ENCODE results near the gene ZBTB38. TPM values are rescaled to one million over a fixed set of nuclear protein-coding genes. Genes with fewer than 3 reads are reported as not detected.

Gene ZBTB38
- total RNA-seq, 4 donors from 2014 or later = 70.1 to 133 (median 108) TPM

- DNase-seq (ENCODE audit: low spot score) (no peak), ATAC-seq (ENCODE audit: low FRiP score) (no peak)
These were observed 21.4 kb downstream of the ZBTB38 start for GRCh38 chr3:141389703-141390102.

GRCh38 chr3:141390747-141391146 lies 22.4 kb downstream of the ZBTB38 start:
- ATAC-seq (ENCODE audit: low FRiP score) (no peak), DNase-seq (ENCODE audit: low spot score) (no peak)
- TF ChIP-seq CTCF (IDR thresholded peaks at IDR 0.05) = no peak

More at GRCh38 chr3:141389703-141390102, 21.4 kb downstream of the ZBTB38 start:
- no peak for TF ChIP-seq CTCF (IDR thresholded peaks at IDR 0.05)

GRCh38 chr3:141391298-141391990 lies 23.1 kb downstream of the ZBTB38 start:
- DNase-seq (ENCODE audit: low spot score) (no peak), ATAC-seq (ENCODE audit: low FRiP score) (no peak)
- no peak for TF ChIP-seq CTCF (IDR thresholded peaks at IDR 0.05)

- DNase-seq (ENCODE audit: low spot score) (no peak), ATAC-seq (ENCODE audit: low FRiP score) (no peak)
- no peak for TF ChIP-seq CTCF (IDR thresholded peaks at IDR 0.05)
These were observed 23.6 kb downstream of the ZBTB38 start for GRCh38 chr3:141391991-141392316.

GRCh38 chr3:141392416-141392815 lies 24.1 kb downstream of the ZBTB38 start:
- DNase-seq (ENCODE audit: low spot score) (no peak), ATAC-seq (ENCODE audit: low FRiP score) (no peak)
- TF ChIP-seq CTCF (IDR thresholded peaks at IDR 0.05) = no peak

- DNase-seq (ENCODE audit: low spot score) = no peak
- no peak for TF ChIP-seq CTCF (IDR thresholded peaks at IDR 0.05)
- ATAC-seq (ENCODE audit: low FRiP score) = no peak
These were observed 24.8 kb downstream of the ZBTB38 start for GRCh38 chr3:141392897-141393734.

GRCh38 chr3:141393735-141394076 lies 25.4 kb downstream of the ZBTB38 start:
- DNase-seq (ENCODE audit: low spot score) (no peak), ATAC-seq (ENCODE audit: low FRiP score) (no peak)
- no peak for TF ChIP-seq CTCF (IDR thresholded peaks at IDR 0.05)
